Caki2 (cell line): ENCODE measurements around the gene ADAMTS8. TPM values are rescaled to one million over a fixed set of nuclear protein-coding genes. Genes with fewer than 3 reads are reported as not detected.

Experiments used
- DNase-seq: peaks from one replicate; pipeline ENCODE4 v3.0.0-alpha.2; 2015; ENCODE audit warnings: low read depth
- in situ Hi-C: cut with HindIII; loops from 2 replicates; pipeline ENCODE4 v1.10.0; 2016; ENCODE audit warnings: low sequenced_read_pairs, low pct_unique_long_range_greater_than_20kb, mixed read lengths
- total RNA-seq: library from RNA; depleted of rRNA; stranded (reverse); fragments of >200 nt; shearing (Covaris generic); gene quantifications from 2 replicates; pipeline ENCODE4 v1.2.3, GENCODE V29; 2014; ENCODE audit warnings: low replicate concordance; rRNA removed

ADAMTS8 gene
- 0.12 and 0.74 TPM in 2 replicates for total RNA-seq

- no peak for DNase-seq
- in situ Hi-C loops, result no loop called here
Observed at GRCh38 chr11:130428316-130429119, at the start of gene ADAMTS8. TSS of gene ADAMTS8 (minus strand) at chr11:130428609. CDS start at chr11:130428286, 323 bp downstream.

- in situ Hi-C loops, result no loop called here
- no peak for DNase-seq
Observed at GRCh38 chr11:130477586-130478203, 49.3 kb upstream of the ADAMTS8 start.

- DNase-seq, result no peak
Observed at GRCh38 chr11:130476922-130477491, 48.6 kb upstream of the ADAMTS8 start.

GRCh38 chr11:130476200-130476921 lies 48.0 kb upstream of the ADAMTS8 start:
- DNase-seq, result peak; percentile 4

More at GRCh38 chr11:130476922-130477491, 48.6 kb upstream of the ADAMTS8 start:
- in situ Hi-C loops, result no loop called here

GRCh38 chr11:130475426-130476053 lies 47.1 kb upstream of the ADAMTS8 start:
- no peak for DNase-seq
- in situ Hi-C loops, result no loop called here

More at GRCh38 chr11:130476200-130476921, 48.0 kb upstream of the ADAMTS8 start:
- in situ Hi-C loops, result no loop called here

GRCh38 chr11:130474637-130475400 lies 46.4 kb upstream of the ADAMTS8 start:
- DNase-seq, result no peak
- in situ Hi-C loops, result no loop called here

GRCh38 chr11:130473795-130474377 lies 45.5 kb upstream of the ADAMTS8 start:
- no peak for DNase-seq
- in situ Hi-C loops, result no loop called here

- in situ Hi-C loops, result no loop called here
- DNase-seq, result no peak
Observed at GRCh38 chr11:130473056-130473794, 44.8 kb upstream of the ADAMTS8 start.

GRCh38 chr11:130472434-130472961 lies 44.1 kb upstream of the ADAMTS8 start:
- in situ Hi-C loops, result no loop called here
- no peak for DNase-seq

GRCh38 chr11:130471731-130472433 lies 43.5 kb upstream of the ADAMTS8 start:
- in situ Hi-C loops, result no loop called here
- DNase-seq, result no peak

- in situ Hi-C loops, result no loop called here
- no peak for DNase-seq
Observed at GRCh38 chr11:130470832-130471706, 42.7 kb upstream of the ADAMTS8 start.

GRCh38 chr11:130469181-130469580 lies 40.8 kb upstream of the ADAMTS8 start:
- in situ Hi-C loops, result no loop called here
- DNase-seq, result no peak

- DNase-seq, result no peak
- in situ Hi-C loops, result no loop called here
Observed at GRCh38 chr11:130467116-130467900, 38.9 kb upstream of the ADAMTS8 start.

GRCh38 chr11:130465263-130465662 lies 36.9 kb upstream of the ADAMTS8 start:
- no peak for DNase-seq
- in situ Hi-C loops, result no loop called here
